ENCODE data around the gene LIPI.
"Not testable (repeated sequence)": the region's sequence is repeated elsewhere in the genome, so short reads cannot be mapped to it uniquely, and the experiment has no call there.

- TF ChIP-seq CTCF (tag by site-specific recombination; IDR thresholded peaks at IDR 0.05); OVOL3 (tag by site-specific recombination; IDR thresholded peaks at IDR 0.05); ZBTB10 (tag by site-specific recombination; IDR thresholded peaks at IDR 0.05); ZNF777 (tag by site-specific recombination; IDR thresholded peaks at IDR 0.05; ENCODE audit: borderline replicate concordance): not testable (repeated sequence)
Observed at GRCh38 chr21:14166463-14167223, 44.1 kb downstream of the LIPI start.
